ENCODE data around the gene USP43. TPM values are rescaled to one million over a fixed set of nuclear protein-coding genes. Genes with fewer than 3 reads are reported as not detected.

Gene USP43
- total and polyA plus RNA-seq, 10 of the 15 experiments (the other 5 are each of a cell fraction or from before 2014, with no cell fraction given): 0.94 TPM; not detected in 9

DNA sequence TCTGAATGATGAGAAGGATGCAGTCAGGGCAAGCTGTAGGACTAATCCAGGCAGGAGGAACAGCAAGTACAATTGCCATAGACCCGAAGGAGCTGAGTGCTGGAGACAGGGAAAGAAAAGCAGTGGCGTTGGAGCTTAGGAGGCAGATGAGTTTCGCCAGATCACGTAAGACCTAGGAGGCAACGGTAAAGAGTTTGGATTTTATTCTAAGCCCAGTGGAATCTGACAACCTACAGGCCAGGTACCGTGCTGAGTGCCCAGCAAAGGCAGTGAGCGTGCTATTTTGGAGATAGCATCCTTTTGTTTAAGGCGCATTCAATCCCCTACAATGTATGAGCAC, 1.2 kb downstream of the USP43 start:
- Histone ChIP-seq H3K4me1 (ENCODE audit: control insufficient read depth, insufficient read depth, low read length) (peaks cover 4% of the 10 kb centered on the region; the same call in 1 of the 2 replicates), H3K4me2 (ENCODE audit: control insufficient read depth, insufficient read depth) (no peak overlapping the region), H3K27ac (ENCODE audit: control insufficient read depth, insufficient read depth) (no peak overlapping the region), H2AFZ (ENCODE audit: control insufficient read depth, low read depth, low read length) (no peak overlapping the region), H3K27me3 (replicated peaks in 1 of 2; ENCODE audit: control insufficient read depth in 2 of 2, insufficient read depth in 2 of 2, low read length in 1 of 2) (peaks cover 2 to 4% of the 10 kb centered on the region in 2 experiments), H3K4me3 (no peak overlapping the region), H4K20me1 (ENCODE audit: control insufficient read depth, insufficient read depth) (no peaks in the 10 kb centered on the region), H3K9me3 (replicated peaks; ENCODE audit: control insufficient read depth, insufficient read depth, low read length) (no peaks in the 10 kb centered on the region), H3K36me3 (ENCODE audit: control insufficient read depth in 2 of 2, insufficient read depth in 2 of 2, low read length in 1 of 2) (no peaks in the 10 kb centered on the region), H3K9ac (ENCODE audit: control insufficient read depth, insufficient read depth, low read length) (no peak overlapping the region), H3K79me2 (ENCODE audit: control insufficient read depth, insufficient read depth, low read length) (no peaks in the 10 kb centered on the region)
- intact Hi-C loops (cut with micrococcal nuclease; ENCODE audit: unreplicated experiment) (no loop called here), in situ Hi-C loops (cut with MboI) (no loop called here)
- WGBS (ENCODE audit: insufficient coverage, insufficient replicate concordance, low lambda C conversion rate, missing lambda C conversion rate): 57% methylated on average over 8 of the region's 8 CpGs
- DNase-seq (ENCODE audit: low read depth, low spot score): no peak
- TF ChIP-seq, protein P1, sequence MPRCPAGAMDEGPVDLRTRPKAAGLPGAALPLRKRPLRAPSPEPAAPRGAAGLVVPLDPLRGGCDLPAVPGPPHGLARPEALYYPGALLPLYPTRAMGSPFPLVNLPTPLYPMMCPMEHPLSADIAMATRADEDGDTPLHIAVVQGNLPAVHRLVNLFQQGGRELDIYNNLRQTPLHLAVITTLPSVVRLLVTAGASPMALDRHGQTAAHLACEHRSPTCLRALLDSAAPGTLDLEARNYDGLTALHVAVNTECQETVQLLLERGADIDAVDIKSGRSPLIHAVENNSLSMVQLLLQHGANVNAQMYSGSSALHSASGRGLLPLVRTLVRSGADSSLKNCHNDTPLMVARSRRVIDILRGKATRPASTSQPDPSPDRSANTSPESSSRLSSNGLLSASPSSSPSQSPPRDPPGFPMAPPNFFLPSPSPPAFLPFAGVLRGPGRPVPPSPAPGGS (IDR thresholded peaks at IDR 0.05; ENCODE audit: borderline replicate concordance, insufficient read depth, low read depth, low read length, poor library complexity, severe bottlenecking): no peak
- TF ChIP-seq SREBF1 (IDR thresholded peaks at IDR 0.05; ENCODE audit: low read length) (no peak), CBX3 (IDR thresholded peaks at IDR 0.05; ENCODE audit: borderline replicate concordance, low read depth) (no peak), ZNF274 (IDR thresholded peaks at IDR 0.05; ENCODE audit: insufficient read depth, insufficient read length) (no peak)
- ChIA-PET RAD21 (ENCODE audit: unreplicated experiment) (no interaction called here), SMC1A (ENCODE audit: uncharacterized antibody, unreplicated experiment) (no interaction called here), CTCF (no interaction called here), POLR2A (no interaction called here)
- no peak for FAIRE-seq
- no TSS peak for BruUV-seq (replicated peaks)
- ATAC-seq: no peak

DNA sequence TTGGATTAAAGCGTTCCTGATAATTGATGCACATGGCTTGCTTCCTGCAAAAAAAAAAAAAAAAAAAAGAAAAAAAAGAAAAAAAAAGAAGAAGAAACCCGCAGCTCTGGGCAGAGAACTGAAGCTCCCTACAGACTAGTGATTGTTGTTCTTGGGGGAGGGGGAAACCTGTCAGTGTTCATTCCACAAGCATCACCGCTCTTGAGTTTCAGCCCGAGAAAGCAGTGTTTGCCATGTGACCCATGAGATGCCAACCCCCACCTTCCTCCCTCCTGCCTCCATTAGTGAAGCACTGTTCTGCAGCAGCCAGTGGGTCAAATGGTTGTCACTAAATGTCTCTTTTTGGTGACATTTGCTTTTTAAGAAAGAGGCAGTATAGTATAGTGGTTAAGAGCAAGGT, 1.7 kb downstream of the USP43 start:
- intact Hi-C loops (cut with micrococcal nuclease; ENCODE audit: unreplicated experiment): no loop called here
- no peak for TF ChIP-seq ZBED1 (IDR thresholded peaks at IDR 0.05; ENCODE audit: borderline replicate concordance)
- TF ChIP-seq BHLHE40 (IDR thresholded peaks at IDR 0.05; ENCODE audit: borderline replicate concordance in 1 of 2, low read depth in 2 of 2, low read length in 1 of 2): no peak
- TF ChIP-seq SIN3A (IDR thresholded peaks at IDR 0.05; ENCODE audit: low read depth, low read length): no peak
- TF ChIP-seq, protein P2, sequence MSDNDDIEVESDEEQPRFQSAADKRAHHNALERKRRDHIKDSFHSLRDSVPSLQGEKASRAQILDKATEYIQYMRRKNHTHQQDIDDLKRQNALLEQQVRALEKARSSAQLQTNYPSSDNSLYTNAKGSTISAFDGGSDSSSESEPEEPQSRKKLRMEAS (IDR thresholded peaks at IDR 0.05; ENCODE audit: low read depth, low read length): no peak
- TF ChIP-seq, protein P3, sequence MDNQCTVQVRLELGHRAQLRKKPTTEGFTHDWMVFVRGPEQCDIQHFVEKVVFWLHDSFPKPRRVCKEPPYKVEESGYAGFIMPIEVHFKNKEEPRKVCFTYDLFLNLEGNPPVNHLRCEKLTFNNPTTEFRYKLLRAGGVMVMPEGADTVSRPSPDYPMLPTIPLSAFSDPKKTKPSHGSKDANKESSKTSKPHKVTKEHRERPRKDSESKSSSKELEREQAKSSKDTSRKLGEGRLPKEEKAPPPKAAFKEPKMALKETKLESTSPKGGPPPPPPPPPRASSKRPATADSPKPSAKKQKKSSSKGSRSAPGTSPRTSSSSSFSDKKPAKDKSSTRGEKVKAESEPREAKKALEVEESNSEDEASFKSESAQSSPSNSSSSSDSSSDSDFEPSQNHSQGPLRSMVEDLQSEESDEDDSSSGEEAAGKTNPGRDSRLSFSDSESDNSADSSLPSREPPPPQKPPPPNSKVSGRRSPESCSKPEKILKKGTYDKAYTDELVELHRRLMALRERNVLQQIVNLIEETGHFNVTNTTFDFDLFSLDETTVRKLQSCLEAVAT (IDR thresholded peaks at IDR 0.05): no peak
- no peak for TF ChIP-seq CHD1 (IDR thresholded peaks at IDR 0.05; ENCODE audit: low read depth, low read length)
- TF ChIP-seq, protein P4, sequence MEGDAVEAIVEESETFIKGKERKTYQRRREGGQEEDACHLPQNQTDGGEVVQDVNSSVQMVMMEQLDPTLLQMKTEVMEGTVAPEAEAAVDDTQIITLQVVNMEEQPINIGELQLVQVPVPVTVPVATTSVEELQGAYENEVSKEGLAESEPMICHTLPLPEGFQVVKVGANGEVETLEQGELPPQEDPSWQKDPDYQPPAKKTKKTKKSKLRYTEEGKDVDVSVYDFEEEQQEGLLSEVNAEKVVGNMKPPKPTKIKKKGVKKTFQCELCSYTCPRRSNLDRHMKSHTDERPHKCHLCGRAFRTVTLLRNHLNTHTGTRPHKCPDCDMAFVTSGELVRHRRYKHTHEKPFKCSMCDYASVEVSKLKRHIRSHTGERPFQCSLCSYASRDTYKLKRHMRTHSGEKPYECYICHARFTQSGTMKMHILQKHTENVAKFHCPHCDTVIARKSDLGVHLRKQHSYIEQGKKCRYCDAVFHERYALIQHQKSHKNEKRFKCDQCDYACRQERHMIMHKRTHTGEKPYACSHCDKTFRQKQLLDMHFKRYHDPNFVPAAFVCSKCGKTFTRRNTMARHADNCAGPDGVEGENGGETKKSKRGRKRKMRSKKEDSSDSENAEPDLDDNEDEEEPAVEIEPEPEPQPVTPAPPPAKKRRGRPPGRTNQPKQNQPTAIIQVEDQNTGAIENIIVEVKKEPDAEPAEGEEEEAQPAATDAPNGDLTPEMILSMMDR (IDR thresholded peaks at IDR 0.05 in 2 of 3, conservative IDR thresholded peaks at IDR 0.05 in 1 of 3; ENCODE audit: control insufficient read depth in 2 of 3, extremely low read depth in 1 of 3, insufficient read depth in 1 of 3, low read depth in 3 of 3, low read length in 3 of 3): no peak
- TF ChIP-seq TCF3 (IDR thresholded peaks at IDR 0.05; ENCODE audit: borderline replicate concordance, insufficient read depth, low read depth, low read length): no peak
- TF ChIP-seq NBN (IDR thresholded peaks at IDR 0.05): no peak
- TF ChIP-seq ZNF622 (IDR thresholded peaks at IDR 0.05): no peak
- TF ChIP-seq ATF7 (IDR thresholded peaks at IDR 0.05; ENCODE audit: low read depth): no peak

More for the DNA sequence above, 1.7 kb downstream of the USP43 start:
- no peak overlapping the region for H3K9ac ChIP-seq (ENCODE audit: control insufficient read depth, insufficient read depth, low read length)
- no peak overlapping the region for H3K4me3 ChIP-seq
- ChIA-PET CTCF (no interaction called here), RAD21 (ENCODE audit: unreplicated experiment) (no interaction called here), POLR2A (no interaction called here), SMC1A (ENCODE audit: uncharacterized antibody, unreplicated experiment) (no interaction called here)
- in situ Hi-C loops (cut with MboI): no loop called here
- H3K36me3 ChIP-seq (ENCODE audit: control insufficient read depth in 2 of 2, insufficient read depth in 2 of 2, low read length in 1 of 2): no peaks in the 10 kb centered on the region
- H3K9me3 ChIP-seq (replicated peaks; ENCODE audit: control insufficient read depth, insufficient read depth, low read length): no peaks in the 10 kb centered on the region
- ATAC-seq (no peak), FAIRE-seq (no peak), DNase-seq (ENCODE audit: low read depth, low spot score) (no peak)
- 16% methylated on average over 4 of the region's 4 CpGs for WGBS (ENCODE audit: insufficient coverage, insufficient replicate concordance, low lambda C conversion rate, missing lambda C conversion rate)
- H3K27ac ChIP-seq (ENCODE audit: control insufficient read depth, insufficient read depth): no peak overlapping the region
- H3K4me2 ChIP-seq (ENCODE audit: control insufficient read depth, insufficient read depth): no peak overlapping the region
- H3K79me2 ChIP-seq (ENCODE audit: control insufficient read depth, insufficient read depth, low read length): no peaks in the 10 kb centered on the region
- peaks cover 2 to 4% of the 10 kb centered on the region in 2 experiments for H3K27me3 ChIP-seq (replicated peaks in 1 of 2; ENCODE audit: control insufficient read depth in 2 of 2, insufficient read depth in 2 of 2, low read length in 1 of 2)
- H3K4me1 ChIP-seq (ENCODE audit: control insufficient read depth, insufficient read depth, low read length): peaks cover 4% of the 10 kb centered on the region; the same call in 1 of the 2 replicates
- H4K20me1 ChIP-seq (ENCODE audit: control insufficient read depth, insufficient read depth): no peaks in the 10 kb centered on the region
- no peak overlapping the region for H2AFZ ChIP-seq (ENCODE audit: control insufficient read depth, low read depth, low read length)
- BruUV-seq (replicated peaks): no TSS peak
